Vagina (tissue), 2 donors: ENCODE data around the gene PPP2R5C. TPM values are rescaled to one million over a fixed set of nuclear protein-coding genes. Genes with fewer than 3 reads are reported as not detected.

Experiments
- DNase-seq, 2 donors: peaks; one replicate each; pipeline ENCODE4 v3.0.0-alpha.2; 2017; ENCODE audit errors: extremely low spot score in 2 of 2
- H3K27ac ChIP-seq: fragments of 200-600 bp; sonication (generic); one replicate; pipeline ENCODE4 v1.5.1; 2019
- H3K27me3 ChIP-seq: fragments of 200-600 bp; sonication (generic); one replicate; pipeline ENCODE4 v1.5.1; 2019
- H3K36me3 ChIP-seq, 2 donors: fragments of 200-600 bp; sonication (generic); one replicate each; pipeline ENCODE4 v1.5.1; 2017 to 2019
- H3K4me1 ChIP-seq: fragments of 200-600 bp; sonication (generic); one replicate; pipeline ENCODE4 v1.5.1; 2019
- H3K4me3 ChIP-seq, 2 donors: fragments of 200-600 bp; sonication (generic); 1 replicate in 1 of 2; 2 replicates in 1 of 2; pipeline ENCODE4 v1.5.1; 2016 to 2019
- H3K9me3 ChIP-seq: fragments of 200-600 bp; sonication (generic); one replicate; pipeline ENCODE4 v1.5.1; 2019
- POLR2A ChIP-seq, 2 donors: fragments of 450-650 bp; IDR thresholded peaks; one replicate each; pipeline ENCODE4 v1.6.1; 2017; ENCODE audit warnings: antibody characterized with exemption in 2 of 2, mild to moderate bottlenecking in 2 of 2, moderate library complexity in 2 of 2
- POLR2AphosphoS5 ChIP-seq, 2 donors: sonication (generic); formaldehyde crosslinking; IDR thresholded peaks; one replicate each; pipeline ENCODE4 v1.9.0; 2017; ENCODE audit warnings: antibody characterized with exemption in 2 of 2, mild to moderate bottlenecking in 2 of 2, low read depth in 1 of 2; ENCODE audit not compliant: insufficient read depth in 1 of 2
- intact Hi-C: fragments of 100-400 bp; cut with DNase I; formaldehyde crosslinking; loops from one replicate; pipeline ENCODE4 v1.15.1; 2023
- total RNA-seq: library from RNA; depleted of rRNA; stranded (reverse); fragments of >200 nt; gene quantifications from one replicate; pipeline ENCODE4 v1.2.3, GENCODE V29; 2016
- TF ChIP-seq, protein P1 (sequence below), 3 experiments: fragments of 450-650 bp in 2 of 3; fragments of 200-600 bp in 1 of 3; sonication (generic) in 1 of 3; IDR thresholded peaks; one replicate each; pipeline ENCODE4 v1.5.1; 2017 to 2019; ENCODE audit warnings: antibody characterized with exemption in 3 of 3, mild to moderate bottlenecking in 2 of 3, moderate library complexity in 2 of 3

Gene PPP2R5C
- total RNA-seq, 1 donor from 2014 or later, result 88.1 TPM

DNA sequence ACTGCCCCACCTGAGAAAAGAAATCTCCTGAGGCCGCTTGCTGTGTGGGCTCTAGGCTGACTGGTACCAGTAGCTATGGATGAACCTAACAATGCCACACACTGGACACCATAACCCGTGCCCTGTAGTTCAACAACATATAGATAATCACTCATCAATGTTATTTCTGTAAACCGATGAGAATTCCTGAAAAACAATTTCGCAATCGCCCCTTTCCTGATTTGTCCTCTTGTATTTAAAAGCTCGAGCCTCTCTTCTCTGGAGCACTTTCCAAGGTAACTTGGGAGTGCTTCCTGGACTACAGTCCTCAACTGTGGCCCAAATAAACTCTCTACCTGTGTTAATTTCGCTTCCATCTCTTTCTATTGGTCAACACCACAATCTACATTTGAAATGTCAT lies 26.1 kb upstream of the PPP2R5C start:
- Histone ChIP-seq H3K4me1 (peaks cover 16% of the 10 kb centered on the region), H3K27me3 (no peaks in the 10 kb centered on the region), H3K4me3 (no peak overlapping the region), H3K36me3 (no peaks in the 10 kb centered on the region), H3K27ac (no peak overlapping the region), H3K9me3 (no peaks in the 10 kb centered on the region)
- DNase-seq, result peak in 1 of 2 donors; percentile 32
- TF ChIP-seq POLR2A (IDR thresholded peaks at IDR 0.05), result no peak
- TF ChIP-seq POLR2AphosphoS5 (IDR thresholded peaks at IDR 0.05; ENCODE audit: insufficient read depth in 1 of 2, low read depth in 1 of 2), result no peak
- intact Hi-C loops, result no loop called here

DNA sequence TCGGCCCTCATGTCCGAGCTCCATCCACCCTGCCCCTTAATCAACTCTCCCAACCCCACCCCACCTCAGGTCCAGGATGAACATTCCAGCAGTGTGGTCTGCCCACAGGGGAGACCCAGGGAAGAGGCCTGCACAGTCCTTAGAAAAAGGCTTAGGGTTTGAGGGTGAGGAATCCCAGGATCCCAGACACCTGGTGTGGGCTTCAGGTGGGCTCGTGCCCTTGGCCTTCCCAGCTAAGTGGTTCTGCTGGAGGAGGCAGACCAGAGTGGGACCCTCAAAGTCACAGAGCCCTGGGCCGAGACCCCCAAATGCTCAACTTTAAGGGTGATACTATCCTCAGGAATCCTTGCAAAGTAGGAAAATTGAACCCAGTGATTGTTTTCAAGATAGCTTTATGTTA lies 25.4 kb upstream of the PPP2R5C start:
- H3K27me3 ChIP-seq, result no peaks in the 10 kb centered on the region
- TF ChIP-seq POLR2A (IDR thresholded peaks at IDR 0.05), result no peak
- no peak overlapping the region for H3K4me3 ChIP-seq
- H3K9me3 ChIP-seq, result no peaks in the 10 kb centered on the region
- peak; percentile 69 to 82 for DNase-seq
- H3K27ac ChIP-seq, result no peak overlapping the region
- H3K4me1 ChIP-seq, result peaks cover 11% of the 10 kb centered on the region
- intact Hi-C loops, result no loop called here
- no peaks in the 10 kb centered on the region for H3K36me3 ChIP-seq

DNA sequence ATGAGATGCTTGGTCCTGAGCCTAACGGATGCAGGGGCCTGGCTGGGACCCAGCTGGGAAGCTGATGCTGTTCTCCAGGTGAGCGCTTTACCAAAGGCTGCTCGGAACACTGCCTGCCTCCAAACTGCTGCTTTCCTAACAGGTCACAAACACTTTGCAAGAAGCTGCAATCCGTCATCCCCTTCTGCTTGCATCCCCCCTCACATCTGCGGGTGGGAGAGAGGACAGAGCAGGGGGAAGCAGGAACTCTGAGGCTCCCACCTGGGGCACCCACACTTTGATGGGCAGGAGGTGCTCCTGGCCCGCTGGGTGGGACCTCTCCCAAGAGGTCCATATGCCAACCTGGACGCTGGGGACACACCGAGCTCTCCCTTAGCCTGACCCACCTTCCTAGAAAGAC lies 24.9 kb upstream of the PPP2R5C start:
- no peak overlapping the region for H3K4me3 ChIP-seq
- DNase-seq, result peak; percentile 34 to 82

DNA sequence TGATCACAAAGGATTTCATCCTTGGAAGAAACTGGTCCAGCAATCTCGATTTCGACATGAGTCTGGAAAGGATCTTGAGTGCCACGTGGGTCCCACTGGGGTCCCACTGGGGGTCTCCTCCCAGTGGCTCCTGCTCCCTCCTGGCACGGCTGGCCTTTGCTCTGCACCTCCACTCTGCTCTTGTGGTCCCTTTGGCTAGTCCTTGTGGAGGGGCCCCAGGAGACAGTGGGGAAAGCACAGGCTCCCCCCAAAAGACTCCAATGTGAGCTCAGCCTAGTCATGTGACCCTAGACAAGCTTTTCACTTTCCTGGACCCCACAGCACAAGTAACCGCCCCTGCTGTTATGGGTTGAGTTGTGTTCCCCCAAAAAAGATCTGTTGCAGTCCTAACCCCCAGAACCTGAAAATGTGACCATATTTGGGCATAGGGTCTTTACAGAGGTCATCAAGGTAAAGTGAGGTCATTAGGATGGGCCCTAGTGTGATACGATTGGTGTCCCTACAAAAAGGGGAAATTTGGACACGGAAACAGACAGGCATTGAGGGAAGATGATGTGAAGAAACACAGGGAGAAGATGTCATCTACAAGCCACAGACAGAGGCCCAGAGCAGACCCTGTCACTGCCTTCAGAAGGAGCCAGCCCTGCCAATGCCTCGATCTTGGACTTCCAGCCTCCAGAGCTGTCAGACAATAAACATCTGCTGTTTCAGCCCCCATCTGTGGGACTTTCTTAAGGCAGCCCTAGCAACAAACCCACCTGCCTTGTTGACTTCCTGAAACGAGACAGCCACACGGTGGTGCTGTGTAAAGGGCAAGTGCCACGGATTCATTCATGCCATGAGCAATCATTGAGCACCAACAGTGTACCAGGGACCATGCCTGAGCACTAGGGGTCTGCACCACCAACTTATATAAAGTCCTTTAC lies 23.8 kb upstream of the PPP2R5C start:
- Histone ChIP-seq H3K4me1 (no peaks in the 10 kb centered on the region), H3K27me3 (no peaks in the 10 kb centered on the region), H3K27ac (no peak overlapping the region), H3K4me3 (no peak overlapping the region), H3K36me3 (no peaks in the 10 kb centered on the region), H3K9me3 (no peaks in the 10 kb centered on the region)
- intact Hi-C loops, result no loop called here
- TF ChIP-seq POLR2A (IDR thresholded peaks at IDR 0.05), result no peak
- no peak for TF ChIP-seq POLR2AphosphoS5 (IDR thresholded peaks at IDR 0.05; ENCODE audit: insufficient read depth in 1 of 2, low read depth in 1 of 2)
- TF ChIP-seq, protein P1, sequence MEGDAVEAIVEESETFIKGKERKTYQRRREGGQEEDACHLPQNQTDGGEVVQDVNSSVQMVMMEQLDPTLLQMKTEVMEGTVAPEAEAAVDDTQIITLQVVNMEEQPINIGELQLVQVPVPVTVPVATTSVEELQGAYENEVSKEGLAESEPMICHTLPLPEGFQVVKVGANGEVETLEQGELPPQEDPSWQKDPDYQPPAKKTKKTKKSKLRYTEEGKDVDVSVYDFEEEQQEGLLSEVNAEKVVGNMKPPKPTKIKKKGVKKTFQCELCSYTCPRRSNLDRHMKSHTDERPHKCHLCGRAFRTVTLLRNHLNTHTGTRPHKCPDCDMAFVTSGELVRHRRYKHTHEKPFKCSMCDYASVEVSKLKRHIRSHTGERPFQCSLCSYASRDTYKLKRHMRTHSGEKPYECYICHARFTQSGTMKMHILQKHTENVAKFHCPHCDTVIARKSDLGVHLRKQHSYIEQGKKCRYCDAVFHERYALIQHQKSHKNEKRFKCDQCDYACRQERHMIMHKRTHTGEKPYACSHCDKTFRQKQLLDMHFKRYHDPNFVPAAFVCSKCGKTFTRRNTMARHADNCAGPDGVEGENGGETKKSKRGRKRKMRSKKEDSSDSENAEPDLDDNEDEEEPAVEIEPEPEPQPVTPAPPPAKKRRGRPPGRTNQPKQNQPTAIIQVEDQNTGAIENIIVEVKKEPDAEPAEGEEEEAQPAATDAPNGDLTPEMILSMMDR (IDR thresholded peaks at IDR 0.05), result no peak
- DNase-seq, result peak; percentile 69 to 70

More for the DNA sequence above, 24.9 kb upstream of the PPP2R5C start:
- H3K27me3 ChIP-seq, result no peaks in the 10 kb centered on the region
- H3K4me1 ChIP-seq, result peaks cover 7% of the 10 kb centered on the region
- no peak for TF ChIP-seq POLR2A (IDR thresholded peaks at IDR 0.05)
- TF ChIP-seq, protein P1 (IDR thresholded peaks at IDR 0.05), result no peak
- no peak for TF ChIP-seq POLR2AphosphoS5 (IDR thresholded peaks at IDR 0.05; ENCODE audit: insufficient read depth in 1 of 2, low read depth in 1 of 2)
- no peaks in the 10 kb centered on the region for H3K36me3 ChIP-seq
- H3K9me3 ChIP-seq, result no peaks in the 10 kb centered on the region
- intact Hi-C loops, result no loop called here
- no peak overlapping the region for H3K27ac ChIP-seq

DNA sequence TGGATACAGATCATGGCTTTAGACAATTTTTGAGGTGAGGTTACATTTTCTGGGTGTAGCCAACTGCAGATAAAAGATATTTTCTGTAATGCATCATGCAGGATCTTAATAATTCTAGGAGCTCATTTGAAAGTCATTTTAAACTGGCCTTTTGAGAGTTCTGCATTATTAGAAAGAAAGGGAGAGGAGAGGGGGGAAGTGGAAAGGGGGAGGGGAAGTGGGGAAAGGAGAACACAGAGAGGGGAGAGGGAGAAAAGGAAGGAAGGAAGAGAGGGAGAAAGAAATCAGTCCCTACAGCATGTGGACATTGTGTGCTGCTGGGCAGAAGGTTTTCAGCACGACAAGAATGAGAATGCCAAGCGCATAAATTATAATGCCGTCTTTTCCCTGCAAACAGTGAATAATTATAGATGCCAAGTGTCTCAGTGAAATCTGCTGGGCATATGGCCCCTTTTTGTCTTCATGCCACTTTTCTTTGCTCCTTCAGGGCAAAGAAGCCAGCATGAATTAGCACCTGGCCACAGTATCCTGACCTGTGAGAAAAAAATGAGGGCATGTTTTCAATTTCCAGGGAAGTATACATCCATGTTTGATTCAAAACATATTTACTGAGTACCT lies 22.7 kb upstream of the PPP2R5C start:
- H3K4me3 ChIP-seq, result no peak overlapping the region
- no peak overlapping the region for H3K27ac ChIP-seq
- TF ChIP-seq POLR2A (IDR thresholded peaks at IDR 0.05), result no peak
- TF ChIP-seq POLR2AphosphoS5 (IDR thresholded peaks at IDR 0.05; ENCODE audit: insufficient read depth in 1 of 2, low read depth in 1 of 2), result no peak
- TF ChIP-seq, protein P1 (IDR thresholded peaks at IDR 0.05), result no peak
- no peaks in the 10 kb centered on the region for H3K4me1 ChIP-seq
- H3K36me3 ChIP-seq, result no peaks in the 10 kb centered on the region
- peak in 1 of 2 donors; percentile 22 for DNase-seq
- H3K27me3 ChIP-seq, result no peaks in the 10 kb centered on the region
- no peaks in the 10 kb centered on the region for H3K9me3 ChIP-seq
- intact Hi-C loops, result no loop called here
